HG02981 (cell line): ENCODE results near the gene SLC11A2.
A peak's percentile ranks its signal among the peaks of the same experiment; 100 is the strongest.

ENCODE experiments used
- ATAC-seq: cut with Tn5 transposase; IDR thresholded peaks from one replicate; pipeline ENCODE4 v1.9.1; 2021; ENCODE audit warnings: mild to moderate bottlenecking, moderate library complexity; ENCODE audit not compliant: unreplicated experiment

Gene SLC11A2

GRCh38 chr12:51025836-51026638 lies at the start of gene SLC11A2:
Gene SLC11A2 (minus strand): TSS chr12:51026384. CDS start chr12:51010728, 15,656 bp downstream.
- ATAC-seq = peak; percentile 86

- ATAC-seq = no peak
Observed at GRCh38 chr12:51075390-51075789, 49.2 kb upstream of the SLC11A2 start.

- ATAC-seq = no peak
Observed at GRCh38 chr12:51071663-51072062, 45.5 kb upstream of the SLC11A2 start.

- no peak for ATAC-seq
Observed at GRCh38 chr12:51070004-51070403, 43.8 kb upstream of the SLC11A2 start.

GRCh38 chr12:51067771-51068170 lies 41.6 kb upstream of the SLC11A2 start:
- no peak for ATAC-seq

GRCh38 chr12:51067229-51067628 lies 41.0 kb upstream of the SLC11A2 start:
- ATAC-seq = no peak

- no peak for ATAC-seq
Observed at GRCh38 chr12:51065530-51065929, 39.3 kb upstream of the SLC11A2 start.

- ATAC-seq = no peak
Observed at GRCh38 chr12:51062631-51063397, 36.6 kb upstream of the SLC11A2 start.

GRCh38 chr12:51059086-51059485 lies 32.9 kb upstream of the SLC11A2 start:
- ATAC-seq = no peak

GRCh38 chr12:51056242-51056641 lies 30.1 kb upstream of the SLC11A2 start:
- ATAC-seq = no peak

- ATAC-seq = no peak
Observed at GRCh38 chr12:51055060-51055459, 28.9 kb upstream of the SLC11A2 start.

- no peak for ATAC-seq
Observed at GRCh38 chr12:51051787-51052186, 25.6 kb upstream of the SLC11A2 start.

GRCh38 chr12:51049525-51049924 lies 23.3 kb upstream of the SLC11A2 start:
- ATAC-seq = no peak

GRCh38 chr12:51048661-51049251 lies 22.6 kb upstream of the SLC11A2 start:
- no peak for ATAC-seq

- peak; percentile 96 for ATAC-seq
Observed at GRCh38 chr12:51047655-51048540, 21.7 kb upstream of the SLC11A2 start, which contains the start of gene LETMD1. Gene LETMD1 (plus strand): TSS chr12:51048327. CDS start chr12:51048357, 30 bp downstream.

GRCh38 chr12:51036279-51036678 lies 10.1 kb upstream of the SLC11A2 start:
- ATAC-seq = no peak

- ATAC-seq = no peak
Observed at GRCh38 chr12:51033457-51034089, 7.4 kb upstream of the SLC11A2 start.

GRCh38 chr12:51033048-51033447 lies 6.9 kb upstream of the SLC11A2 start:
- ATAC-seq = no peak

- ATAC-seq = no peak
Observed at GRCh38 chr12:51028813-51029150, 2.6 kb upstream of the SLC11A2 start.

GRCh38 chr12:51028126-51028812 lies 2.1 kb upstream of the SLC11A2 start:
- ATAC-seq = no peak
